Stomach (tissue), 4 donors: ENCODE results near the gene KCNJ18.
"Not testable (repeated sequence)": the region's sequence is repeated elsewhere in the genome, so short reads cannot be mapped to it uniquely, and the experiment has no call there.

Experiments
- CTCF ChIP-seq, 7 experiments: fragments of 450-650 bp in 4 of 7; fragments of 200-600 bp in 3 of 7; sonication (generic) in 3 of 7; IDR thresholded peaks; one replicate each; pipeline ENCODE4 v1.5.1; 2016 to 2019; ENCODE audit warnings: antibody characterized with exemption in 7 of 7, control low read depth in 2 of 7, mild to moderate bottlenecking in 1 of 7
- EP300 ChIP-seq: sonication (generic); formaldehyde crosslinking; IDR thresholded peaks from one replicate; pipeline ENCODE4 v1.6.1; 2017; ENCODE audit warnings: antibody characterized with exemption
- POLR2A ChIP-seq, 4 donors: fragments of 450-650 bp; IDR thresholded peaks; one replicate each; pipeline ENCODE4 v1.6.1; 2016; ENCODE audit warnings: antibody characterized with exemption in 4 of 4, control low read depth in 2 of 4, mild to moderate bottlenecking in 1 of 4, moderate library complexity in 1 of 4
- POLR2AphosphoS5 ChIP-seq, 3 donors: sonication (generic); formaldehyde crosslinking; IDR thresholded peaks; one replicate each; pipeline ENCODE4 v1.6.1; 2016; ENCODE audit warnings: antibody characterized with exemption in 3 of 3

- not testable (repeated sequence) for TF ChIP-seq EP300; CTCF (IDR thresholded peaks at IDR 0.05); POLR2A (IDR thresholded peaks at IDR 0.05); POLR2AphosphoS5 (IDR thresholded peaks at IDR 0.05)
Observed at GRCh38 chr17:21709994-21710393, 17.7 kb downstream of the KCNJ18 start.
